GM12878 (cell line): Measurements from ENCODE around the gene TMEM131L.

Experiments
- ATF3 ChIP-seq: IDR thresholded peaks from 2 replicates; pipeline ENCODE4 v1.6.1; 2011; ENCODE audit warnings: low read depth, mild to moderate bottlenecking, low read length, moderate library complexity, borderline replicate concordance; ENCODE audit errors: extremely low read depth
- CBX3 ChIP-seq: fragments of 200-600 bp; sonication (generic); IDR thresholded peaks from 2 replicates; pipeline ENCODE4 v1.6.1; 2016; ENCODE audit warnings: low read depth, borderline replicate concordance
- CTCF ChIP-seq, 3 experiments: IDR thresholded peaks in 2 of 3; conservative IDR thresholded peaks in 1 of 3; 2 replicates each; pipeline ENCODE4 v1.5.1; 2011; ENCODE audit warnings: low read depth in 3 of 3, low read length in 3 of 3, mild to moderate bottlenecking in 3 of 3, control low read depth in 2 of 3, moderate library complexity in 2 of 3, inconsistent platforms in 1 of 3, mixed read lengths in 1 of 3; ENCODE audit not compliant: control insufficient read depth in 2 of 3, insufficient read depth in 1 of 3; ENCODE audit errors: extremely low read depth in 1 of 3
- ETV6 ChIP-seq, 2 experiments: fragments of 450-650 bp in 1 of 2; IDR thresholded peaks in 1 of 2; conservative IDR thresholded peaks in 1 of 2; 2 replicates each; pipeline ENCODE4 v1.6.1; 2014; ENCODE audit warnings: antibody characterized with exemption in 1 of 2, borderline replicate concordance in 1 of 2, low read depth in 1 of 2, mild to moderate bottlenecking in 1 of 2, moderate library complexity in 1 of 2
- EZH2 ChIP-seq: IDR thresholded peaks from 2 replicates; pipeline ENCODE4 v1.6.1; 2012; ENCODE audit warnings: low read depth, mild to moderate bottlenecking, control low read depth, inconsistent platforms, low read length, borderline replicate concordance; ENCODE audit not compliant: control insufficient read depth
- NR2C2 ChIP-seq: IDR thresholded peaks from 2 replicates; pipeline ENCODE4 v1.6.1; 2011; ENCODE audit warnings: borderline replicate concordance, low read depth; ENCODE audit not compliant: control insufficient read depth, insufficient read length
- NRF1 ChIP-seq: conservative IDR thresholded peaks from 2 replicates; pipeline ENCODE4 v1.6.1; 2011; ENCODE audit warnings: mild to moderate bottlenecking, low read depth, low read length, improper control_type of control experiment
- POLR2A ChIP-seq: IDR thresholded peaks from 2 replicates; pipeline ENCODE4 v1.6.1; 2011; ENCODE audit warnings: low read depth, mild to moderate bottlenecking, low read length
- POLR2AphosphoS5 ChIP-seq: IDR thresholded peaks from 2 replicates; pipeline ENCODE4 v1.6.1; 2011; ENCODE audit warnings: mild to moderate bottlenecking, low read length, inconsistent platforms
- YY1 ChIP-seq: IDR thresholded peaks from 2 replicates; pipeline ENCODE4 v1.6.1; 2011; ENCODE audit warnings: low read depth, mild to moderate bottlenecking, low read length
- TF ChIP-seq, protein P1 (sequence below): fragments of 450-650 bp; conservative IDR thresholded peaks from 2 replicates; pipeline ENCODE4 v1.6.1; 2017; ENCODE audit warnings: mild to moderate bottlenecking, moderate library complexity
- TF ChIP-seq, protein P2 (sequence below): IDR thresholded peaks from 2 replicates; pipeline ENCODE4 v1.6.1; 2012; ENCODE audit warnings: low read depth, low read length, improper control_type of control experiment

- TF ChIP-seq CTCF (IDR thresholded peaks at IDR 0.05 in 2 of 3, conservative IDR thresholded peaks at IDR 0.05 in 1 of 3; ENCODE audit: control insufficient read depth in 2 of 3, extremely low read depth in 1 of 3, insufficient read depth in 1 of 3, low read depth in 3 of 3, low read length in 3 of 3) (no peak), POLR2AphosphoS5 (no peak), POLR2A (no peak), NRF1 (no peak), ATF3 (no peak), EZH2 (no peak), YY1 (no peak), CBX3 (no peak), ETV6 (conservative IDR thresholded peaks at IDR 0.05 in 1 of 2, IDR thresholded peaks at IDR 0.05 in 1 of 2; ENCODE audit: borderline replicate concordance in 1 of 2, low read depth in 1 of 2) (no peak), NR2C2 (no peak)
- TF ChIP-seq, protein P1, sequence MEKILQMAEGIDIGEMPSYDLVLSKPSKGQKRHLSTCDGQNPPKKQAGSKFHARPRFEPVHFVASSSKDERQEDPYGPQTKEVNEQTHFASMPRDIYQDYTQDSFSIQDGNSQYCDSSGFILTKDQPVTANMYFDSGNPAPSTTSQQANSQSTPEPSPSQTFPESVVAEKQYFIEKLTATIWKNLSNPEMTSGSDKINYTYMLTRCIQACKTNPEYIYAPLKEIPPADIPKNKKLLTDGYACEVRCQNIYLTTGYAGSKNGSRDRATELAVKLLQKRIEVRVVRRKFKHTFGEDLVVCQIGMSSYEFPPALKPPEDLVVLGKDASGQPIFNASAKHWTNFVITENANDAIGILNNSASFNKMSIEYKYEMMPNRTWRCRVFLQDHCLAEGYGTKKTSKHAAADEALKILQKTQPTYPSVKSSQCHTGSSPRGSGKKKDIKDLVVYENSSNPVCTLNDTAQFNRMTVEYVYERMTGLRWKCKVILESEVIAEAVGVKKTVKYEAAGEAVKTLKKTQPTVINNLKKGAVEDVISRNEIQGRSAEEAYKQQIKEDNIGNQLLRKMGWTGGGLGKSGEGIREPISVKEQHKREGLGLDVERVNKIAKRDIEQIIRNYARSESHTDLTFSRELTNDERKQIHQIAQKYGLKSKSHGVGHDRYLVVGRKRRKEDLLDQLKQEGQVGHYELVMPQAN = no peak
- TF ChIP-seq, protein P2, sequence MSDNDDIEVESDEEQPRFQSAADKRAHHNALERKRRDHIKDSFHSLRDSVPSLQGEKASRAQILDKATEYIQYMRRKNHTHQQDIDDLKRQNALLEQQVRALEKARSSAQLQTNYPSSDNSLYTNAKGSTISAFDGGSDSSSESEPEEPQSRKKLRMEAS = no peak
Measured at GRCh38 chr4:153683763-153684181, 217.6 kb downstream of the TMEM131L start.
